Duodenal mucosa (tissue), 2 donors: ENCODE data around the gene VEGFB.

Experiments used
- H3K27ac ChIP-seq: one replicate; pipeline ENCODE4 v1.7.0; 2013; ENCODE audit warnings: low read depth, low read length
- H3K27me3 ChIP-seq, 2 donors: one replicate each; pipeline ENCODE4 v1.7.0; 2013; ENCODE audit warnings: low read length in 2 of 2, control low read depth in 1 of 2; ENCODE audit not compliant: insufficient read depth in 2 of 2, control insufficient read depth in 1 of 2
- H3K36me3 ChIP-seq, 2 donors: one replicate each; pipeline ENCODE4 v1.7.0; 2013; ENCODE audit warnings: low read length in 2 of 2, control low read depth in 1 of 2; ENCODE audit not compliant: insufficient read depth in 2 of 2, control insufficient read depth in 1 of 2
- H3K4me1 ChIP-seq, 2 donors: one replicate each; pipeline ENCODE4 v1.7.0; 2013; ENCODE audit warnings: low read length in 2 of 2, control low read depth in 1 of 2; ENCODE audit not compliant: insufficient read depth in 2 of 2, control insufficient read depth in 1 of 2
- H3K4me3 ChIP-seq, 2 donors: one replicate each; pipeline ENCODE4 v1.7.0; 2013; ENCODE audit warnings: low read length in 2 of 2, low read depth in 1 of 2
- H3K9ac ChIP-seq, 2 donors: one replicate each; pipeline ENCODE4 v1.7.0; 2013; ENCODE audit warnings: low read length in 2 of 2, low read depth in 1 of 2
- H3K9me3 ChIP-seq, 2 donors: one replicate each; pipeline ENCODE4 v1.7.0; 2013; ENCODE audit warnings: low read length in 2 of 2, control low read depth in 1 of 2; ENCODE audit not compliant: control insufficient read depth in 1 of 2

The VEGFB gene

GRCh38 chr11:64210301-64211020, 23.9 kb upstream of the VEGFB start:
- H3K9ac ChIP-seq = no peak overlapping the region
- H3K4me1 ChIP-seq = peaks cover 22 to 23% of the 10 kb centered on the region in 2 donors
- no peaks in the 10 kb centered on the region for H3K27me3 ChIP-seq
- no peaks in the 10 kb centered on the region for H3K9me3 ChIP-seq
- peaks cover 4 to 24% of the 10 kb centered on the region in 2 donors for H3K36me3 ChIP-seq
- no peak overlapping the region for H3K4me3 ChIP-seq
- no peak overlapping the region for H3K27ac ChIP-seq

GRCh38 chr11:64211181-64211872, 23.1 kb upstream of the VEGFB start:
- Histone ChIP-seq H3K9me3 (no peaks in the 10 kb centered on the region), H3K4me1 (peaks cover 14% of the 10 kb centered on the region in 2 donors), H3K36me3 (peaks cover 4 to 24% of the 10 kb centered on the region in 2 donors), H3K27me3 (no peaks in the 10 kb centered on the region), H3K4me3 (no peak overlapping the region), H3K9ac (no peak overlapping the region), H3K27ac (no peak overlapping the region)

- peaks cover 9 to 31% of the 10 kb centered on the region in 2 donors for H3K36me3 ChIP-seq
Observed at GRCh38 chr11:64216879-64217278, 17.5 kb upstream of the VEGFB start.

GRCh38 chr11:64218628-64219353, 15.6 kb upstream of the VEGFB start:
- Histone ChIP-seq H3K27me3 (no peaks in the 10 kb centered on the region), H3K4me1 (peaks cover 4 to 8% of the 10 kb centered on the region in 2 donors), H3K36me3 (peaks cover 9 to 36% of the 10 kb centered on the region in 2 donors), H3K9me3 (no peaks in the 10 kb centered on the region), H3K9ac (no peak overlapping the region), H3K4me3 (no peak overlapping the region), H3K27ac (no peak overlapping the region)

More at GRCh38 chr11:64216879-64217278, 17.5 kb upstream of the VEGFB start:
- H3K27me3 ChIP-seq = no peaks in the 10 kb centered on the region
- H3K4me3 ChIP-seq = no peak overlapping the region
- H3K9ac ChIP-seq = no peak overlapping the region
- H3K9me3 ChIP-seq = no peaks in the 10 kb centered on the region
- no peak overlapping the region for H3K27ac ChIP-seq
- H3K4me1 ChIP-seq = peaks cover 4 to 8% of the 10 kb centered on the region in 2 donors

GRCh38 chr11:64219354-64219684, 15.1 kb upstream of the VEGFB start:
- Histone ChIP-seq H3K27me3 (no peaks in the 10 kb centered on the region), H3K4me3 (no peak overlapping the region), H3K27ac (no peak overlapping the region), H3K4me1 (peaks cover 4 to 8% of the 10 kb centered on the region in 2 donors), H3K9me3 (no peaks in the 10 kb centered on the region), H3K9ac (no peak overlapping the region), H3K36me3 (peaks cover 9 to 41% of the 10 kb centered on the region in 2 donors)

GRCh38 chr11:64219755-64220154, 14.6 kb upstream of the VEGFB start:
- H3K27me3 ChIP-seq = no peaks in the 10 kb centered on the region
- no peaks in the 10 kb centered on the region for H3K9me3 ChIP-seq
- H3K27ac ChIP-seq = no peak overlapping the region
- peaks cover 9 to 42% of the 10 kb centered on the region in 2 donors for H3K36me3 ChIP-seq
- no peak overlapping the region for H3K9ac ChIP-seq
- peaks cover 9% of the 10 kb centered on the region in 2 donors for H3K4me1 ChIP-seq
- no peak overlapping the region for H3K4me3 ChIP-seq

- Histone ChIP-seq H3K27ac (no peak overlapping the region), H3K9ac (no peak overlapping the region), H3K9me3 (no peaks in the 10 kb centered on the region), H3K27me3 (no peaks in the 10 kb centered on the region), H3K4me1 (peaks cover 14% of the 10 kb centered on the region in 2 donors), H3K4me3 (no peak overlapping the region), H3K36me3 (peaks cover 9 to 38% of the 10 kb centered on the region in 2 donors)
Observed at GRCh38 chr11:64220271-64220670, 14.1 kb upstream of the VEGFB start.

- Histone ChIP-seq H3K9ac (no peak overlapping the region), H3K4me3 (no peak overlapping the region), H3K27me3 (no peaks in the 10 kb centered on the region), H3K36me3 (peaks cover 9 to 38% of the 10 kb centered on the region in 2 donors), H3K27ac (no peak overlapping the region), H3K9me3 (no peaks in the 10 kb centered on the region), H3K4me1 (peaks cover 16 to 19% of the 10 kb centered on the region in 2 donors)
Observed at GRCh38 chr11:64220798-64221197, 13.6 kb upstream of the VEGFB start.

- Histone ChIP-seq H3K9me3 (no peaks in the 10 kb centered on the region), H3K27me3 (no peaks in the 10 kb centered on the region), H3K36me3 (peaks cover 9 to 36% of the 10 kb centered on the region in 2 donors), H3K4me3 (no peak overlapping the region), H3K27ac (no peak overlapping the region), H3K4me1 (peaks cover 24 to 32% of the 10 kb centered on the region in 2 donors), H3K9ac (no peak overlapping the region)
Observed at GRCh38 chr11:64222651-64223000, 11.8 kb upstream of the VEGFB start.
